Immature natural killer cell (primary cell): ENCODE data around the gene STX12. TPM values are rescaled to one million over a fixed set of nuclear protein-coding genes. Genes with fewer than 3 reads are reported as not detected.
A peak's percentile ranks its signal among the peaks of the same experiment; 100 is the strongest.
"Not testable (repeated sequence)": the region's sequence is repeated elsewhere in the genome, so short reads cannot be mapped to it uniquely, and the experiment has no call there.

ENCODE experiments used
- DNase-seq, 3 donors: peaks; one replicate each; pipeline ENCODE4 v3.0.0; 2022; ENCODE audit warnings: mixed read lengths in 1 of 3
- H3K27ac Mint-ChIP-seq, 6 donors: one replicate each; pipeline ENCODE4 v1.8.0; 2020; ENCODE audit warnings: mixed read lengths in 6 of 6, mild to moderate bottlenecking in 5 of 6, inconsistent platforms in 4 of 6, moderate library complexity in 3 of 6
- H3K27me3 Mint-ChIP-seq, 3 donors: one replicate each; pipeline ENCODE4 v1.8.0; 2020 to 2021; ENCODE audit warnings: low read depth in 3 of 3, mild to moderate bottlenecking in 3 of 3, mixed read lengths in 3 of 3, moderate library complexity in 3 of 3, inconsistent platforms in 1 of 3
- H3K36me3 Mint-ChIP-seq, 3 donors: one replicate each; pipeline ENCODE4 v1.8.0; 2020; ENCODE audit warnings: mixed read lengths in 3 of 3, inconsistent platforms in 2 of 3, mild to moderate bottlenecking in 2 of 3
- H3K4me1 Mint-ChIP-seq, 2 donors: one replicate each; pipeline ENCODE4 v1.8.0; 2020; ENCODE audit warnings: inconsistent platforms in 2 of 2, mild to moderate bottlenecking in 2 of 2, mixed read lengths in 2 of 2, moderate library complexity in 1 of 2
- H3K4me3 Mint-ChIP-seq, 5 donors: one replicate each; pipeline ENCODE4 v1.8.0; 2020; ENCODE audit warnings: mild to moderate bottlenecking in 5 of 5, mixed read lengths in 5 of 5, inconsistent platforms in 3 of 5, moderate library complexity in 3 of 5
- H3K9me3 Mint-ChIP-seq, 6 donors: one replicate each; pipeline ENCODE4 v1.8.0; 2020; ENCODE audit warnings: mild to moderate bottlenecking in 6 of 6, mixed read lengths in 6 of 6, inconsistent platforms in 4 of 6, moderate library complexity in 3 of 6
- polyA plus RNA-seq, 3 donors: library from polyadenylated mRNA; unstranded; fragments of 300-500 nt; fragmentation: Illumina TruSeq; gene quantifications; one replicate each; pipeline ENCODE4 v1.2.3, GENCODE V29; 2021

STX12 gene
- polyA plus RNA-seq, 3 donors from 2014 or later, result 7.9 to 12.9 (median 12.4) TPM

DNA sequence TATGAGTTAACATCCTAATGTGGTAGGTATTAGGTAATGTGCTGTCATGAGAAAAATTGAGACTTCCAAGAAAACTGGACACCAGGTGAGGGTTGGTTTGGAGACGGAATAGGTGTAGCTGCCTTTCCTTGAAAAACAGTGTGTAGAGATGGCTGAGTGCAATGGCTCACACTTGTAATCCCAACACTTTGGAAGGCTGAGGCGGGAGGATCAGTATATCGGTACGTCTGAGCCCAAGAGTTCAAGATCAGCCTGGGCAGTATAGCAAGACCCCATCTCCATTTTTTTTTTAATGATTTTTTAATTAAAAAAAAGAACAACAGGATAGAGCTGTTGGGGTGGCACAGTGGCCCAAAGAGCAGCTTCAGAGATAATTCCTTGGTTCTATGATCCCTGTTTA is 50.8 kb downstream of the STX12 start:
- Mint-ChIP-seq H3K4me3 (no peak overlapping the region), H3K36me3 (peaks cover 6 to 26% (median 11%) of the 10 kb centered on the region in 3 donors), H3K27me3 (no peaks in the 10 kb centered on the region), H3K4me1 (no peaks in the 10 kb centered on the region), H3K27ac (peak overlapping the region in 1 of 6 donors; percentile 17), H3K9me3 (no peaks in the 10 kb centered on the region)
- DNase-seq, result no peak

DNA sequence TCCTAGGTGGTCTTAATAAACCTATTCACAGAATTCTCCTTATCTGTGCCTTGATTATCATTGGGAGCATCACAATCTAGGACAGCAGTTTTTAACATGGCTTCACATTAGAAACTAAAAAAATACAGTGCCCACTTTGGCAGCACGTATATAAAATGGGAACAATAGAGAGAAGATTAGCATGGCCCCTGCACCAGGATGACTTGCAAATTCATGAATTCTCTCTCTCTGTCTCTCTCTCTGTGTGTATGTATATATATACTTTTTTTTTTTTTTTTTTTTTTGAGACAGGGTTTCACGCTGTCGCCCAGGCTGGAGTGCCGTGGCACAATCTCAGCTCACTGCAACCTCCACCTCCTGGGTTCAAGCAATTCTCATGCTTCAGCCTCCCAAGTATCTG is 51.4 kb downstream of the STX12 start:
- H3K36me3 Mint-ChIP-seq, result peaks cover 3 to 23% (median 8%) of the 10 kb centered on the region in 3 donors
- H3K27me3 Mint-ChIP-seq, result no peaks in the 10 kb centered on the region
- H3K4me3 Mint-ChIP-seq, result no peak overlapping the region
- H3K9me3 Mint-ChIP-seq, result no peaks in the 10 kb centered on the region
- no peak for DNase-seq
- no peaks in the 10 kb centered on the region for H3K4me1 Mint-ChIP-seq
- no peak overlapping the region for H3K27ac Mint-ChIP-seq

GRCh38 chr1:27829339-27829960 is 56.4 kb downstream of the STX12 start:
- H3K27me3 Mint-ChIP-seq, DNase-seq, H3K9me3 Mint-ChIP-seq, H3K36me3 Mint-ChIP-seq: not testable (repeated sequence)
- Mint-ChIP-seq H3K4me1 (peaks cover 23 to 25% of the 10 kb centered on the region in 2 donors), H3K4me3 (peak overlapping the region; percentile 62 to 94 (median 92)), H3K27ac (peak overlapping the region in 4 of 6 donors; percentile 39 to 91 (median 90))

- H3K36me3 Mint-ChIP-seq, result no peaks in the 10 kb centered on the region
- DNase-seq, result peak; percentile 81 to 83 (median 83)
- H3K4me3 Mint-ChIP-seq, result peak within 1 kb of the TSS; percentile 90 to 94 (median 92)
- peaks cover 0 to 3% (median 0%) of the 10 kb centered on the region in 3 donors for H3K27me3 Mint-ChIP-seq
- H3K4me1 Mint-ChIP-seq, result peaks cover 26 to 36% of the 10 kb centered on the region in 2 donors
- peak within 1 kb of the TSS; percentile 88 to 95 (median 90) for H3K27ac Mint-ChIP-seq
- H3K9me3 Mint-ChIP-seq, result no peaks in the 10 kb centered on the region
Observed at GRCh38 chr1:27830621-27831440, 57.8 kb downstream of the STX12 start, which contains the start of gene PPP1R8. Gene PPP1R8 (plus strand): TSS chr1:27830782. CDS start chr1:27830836, 54 bp downstream.

DNA sequence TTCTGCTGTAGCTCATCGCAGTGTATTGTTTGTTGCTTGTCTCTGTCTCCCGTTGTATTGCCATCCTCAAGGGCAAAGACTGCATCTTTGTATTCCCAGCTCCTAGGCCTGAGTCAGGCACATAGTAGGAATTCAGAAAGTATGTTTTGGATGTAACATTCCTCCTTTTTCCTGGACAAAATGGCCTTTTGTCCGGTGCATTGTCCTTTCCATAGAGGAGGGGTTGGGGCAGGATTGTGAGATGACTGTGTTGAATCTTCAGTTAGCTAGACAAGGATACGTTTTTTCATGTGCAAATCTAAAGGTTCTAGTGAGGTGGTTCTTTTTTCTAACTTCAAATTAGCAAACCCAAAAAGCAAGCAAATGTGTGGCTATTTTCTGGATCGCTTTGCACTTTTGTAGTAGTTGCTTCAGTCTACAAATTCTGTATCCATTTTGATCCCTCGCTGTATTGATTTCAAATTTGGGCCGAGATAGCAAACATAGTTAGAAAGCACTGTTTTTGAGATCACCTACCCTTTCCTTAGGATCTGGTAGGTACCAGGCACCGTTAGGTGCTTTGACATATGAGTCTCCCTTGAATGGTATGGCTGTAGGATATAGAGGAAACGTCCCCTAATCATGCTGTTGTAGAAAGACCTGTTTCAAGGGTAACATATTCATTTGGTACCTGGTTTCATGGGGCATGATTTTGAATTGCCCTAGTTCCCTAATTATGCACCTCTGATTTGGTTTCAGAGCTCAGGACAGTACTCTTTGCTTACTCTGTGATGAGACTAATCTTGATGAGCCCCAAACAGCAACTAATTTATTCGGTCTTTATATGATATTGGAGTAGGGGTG is 58.8 kb downstream of the STX12 start:
- H3K9me3 Mint-ChIP-seq, result no peaks in the 10 kb centered on the region
- H3K36me3 Mint-ChIP-seq, result no peaks in the 10 kb centered on the region
- peak overlapping the region; percentile 90 to 94 (median 92) for H3K4me3 Mint-ChIP-seq
- H3K4me1 Mint-ChIP-seq, result peaks cover 28 to 40% of the 10 kb centered on the region in 2 donors
- peaks cover 0 to 3% (median 0%) of the 10 kb centered on the region in 3 donors for H3K27me3 Mint-ChIP-seq
- DNase-seq, result no peak
- H3K27ac Mint-ChIP-seq, result peak overlapping the region; percentile 88 to 95 (median 90)

- DNase-seq, result no peak
- Mint-ChIP-seq H3K27ac (peak overlapping the region in 1 of 6 donors; percentile 88), H3K9me3 (no peaks in the 10 kb centered on the region), H3K4me3 (peak overlapping the region in 4 of 5 donors; percentile 12 to 94 (median 56)), H3K27me3 (peaks cover 0 to 5% (median 0%) of the 10 kb centered on the region in 3 donors), H3K4me1 (peaks cover 28 to 40% of the 10 kb centered on the region in 2 donors), H3K36me3 (no peaks in the 10 kb centered on the region)
Observed at GRCh38 chr1:27832762-27833161, 59.7 kb downstream of the STX12 start.

DNA sequence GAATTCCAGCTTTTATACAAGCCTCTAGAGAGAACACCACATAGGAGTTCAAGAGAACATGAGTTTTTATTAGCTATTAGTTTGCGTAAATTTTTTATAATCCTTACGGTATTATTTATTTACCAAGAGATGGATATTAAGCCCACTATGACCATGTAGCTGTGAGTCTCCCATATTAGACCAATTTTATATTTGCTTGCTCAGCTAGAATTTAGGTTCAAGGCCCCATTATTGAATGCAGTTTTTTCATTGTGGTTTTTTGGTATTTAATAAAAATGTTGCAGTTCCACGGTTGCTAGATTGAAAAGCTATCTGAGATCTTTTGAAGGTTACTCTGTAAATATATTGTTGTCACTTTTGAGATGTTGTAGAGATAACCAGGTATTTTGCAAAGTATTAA is 60.5 kb downstream of the STX12 start:
- Mint-ChIP-seq H3K9me3 (no peaks in the 10 kb centered on the region), H3K27me3 (peaks cover 0 to 5% (median 0%) of the 10 kb centered on the region in 3 donors), H3K4me3 (no peak overlapping the region), H3K36me3 (no peaks in the 10 kb centered on the region), H3K27ac (peak overlapping the region in 1 of 6 donors; percentile 36), H3K4me1 (peaks cover 28 to 40% of the 10 kb centered on the region in 2 donors)
- DNase-seq, result no peak

GRCh38 chr1:27835046-27835445 is 62.0 kb downstream of the STX12 start:
- H3K9me3 Mint-ChIP-seq, result no peaks in the 10 kb centered on the region

GRCh38 chr1:27835501-27835900 is 62.5 kb downstream of the STX12 start:
- Mint-ChIP-seq H3K4me1 (peaks cover 23 to 37% of the 10 kb centered on the region in 2 donors), H3K27me3 (peaks cover 0 to 2% (median 0%) of the 10 kb centered on the region in 3 donors), H3K4me3 (no peak overlapping the region), H3K9me3 (no peaks in the 10 kb centered on the region), H3K36me3 (peaks cover 0 to 9% (median 0%) of the 10 kb centered on the region in 3 donors), H3K27ac (no peak overlapping the region)
- no peak for DNase-seq

More at GRCh38 chr1:27835046-27835445, 62.0 kb downstream of the STX12 start:
- H3K4me1 Mint-ChIP-seq, result peaks cover 25 to 40% of the 10 kb centered on the region in 2 donors
- peaks cover 0 to 5% (median 0%) of the 10 kb centered on the region in 3 donors for H3K36me3 Mint-ChIP-seq
- H3K27me3 Mint-ChIP-seq, result peaks cover 0 to 5% (median 0%) of the 10 kb centered on the region in 3 donors
- H3K27ac Mint-ChIP-seq, result no peak overlapping the region
- H3K4me3 Mint-ChIP-seq, result no peak overlapping the region
- DNase-seq, result no peak

DNA sequence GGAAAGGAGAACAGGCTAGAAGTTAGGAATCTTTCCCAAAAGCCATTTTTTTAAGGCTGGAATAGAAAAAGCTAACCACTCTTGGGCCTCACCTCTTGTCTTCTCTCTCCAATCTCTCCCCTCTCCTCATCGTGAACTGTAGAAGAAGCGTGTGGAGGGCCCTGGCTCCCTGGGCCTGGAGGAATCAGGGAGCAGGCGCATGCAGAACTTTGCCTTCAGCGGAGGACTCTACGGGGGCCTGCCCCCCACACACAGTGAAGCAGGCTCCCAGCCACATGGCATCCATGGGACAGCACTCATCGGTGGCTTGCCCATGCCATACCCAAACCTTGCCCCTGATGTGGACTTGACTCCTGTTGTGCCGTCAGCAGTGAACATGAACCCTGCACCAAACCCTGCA is 76.9 kb downstream of the STX12 start:
- H3K4me3 Mint-ChIP-seq, result no peak overlapping the region
- no peak overlapping the region for H3K27ac Mint-ChIP-seq
- peaks cover 19 to 42% (median 25%) of the 10 kb centered on the region in 3 donors for H3K36me3 Mint-ChIP-seq
- no peak for DNase-seq
- H3K4me1 Mint-ChIP-seq, result no peaks in the 10 kb centered on the region
- no peaks in the 10 kb centered on the region for H3K9me3 Mint-ChIP-seq
- H3K27me3 Mint-ChIP-seq, result no peaks in the 10 kb centered on the region

DNA sequence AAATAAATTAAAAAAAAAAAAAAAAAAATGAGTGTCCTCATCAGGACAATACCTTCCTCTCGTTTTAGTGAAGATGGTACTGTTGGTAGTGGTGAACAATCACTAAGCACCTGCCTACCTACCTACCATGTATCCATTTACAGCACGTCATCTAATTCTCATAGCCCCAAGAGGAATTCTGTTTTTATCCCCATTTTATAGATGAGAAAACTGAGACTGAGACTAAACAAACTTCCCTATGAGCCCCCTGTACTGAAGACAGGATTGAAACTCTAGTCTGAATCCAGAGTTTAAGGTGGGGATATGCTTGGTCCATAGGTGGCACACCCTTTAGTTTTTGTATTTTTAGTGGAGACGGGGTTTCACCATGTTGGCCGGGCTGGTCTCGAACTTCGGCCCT is 82.1 kb downstream of the STX12 start:
- Mint-ChIP-seq H3K9me3 (no peaks in the 10 kb centered on the region), H3K4me1 (peaks cover 4 to 7% of the 10 kb centered on the region in 2 donors), H3K4me3 (no peak overlapping the region), H3K27ac (no peak overlapping the region), H3K27me3 (peaks cover 0 to 6% (median 0%) of the 10 kb centered on the region in 3 donors), H3K36me3 (peaks cover 13 to 16% (median 13%) of the 10 kb centered on the region in 3 donors)
- DNase-seq, result no peak

GRCh38 chr1:27856561-27857343 is 83.7 kb downstream of the STX12 start:
- peaks cover 4 to 7% of the 10 kb centered on the region in 2 donors for H3K4me1 Mint-ChIP-seq

DNA sequence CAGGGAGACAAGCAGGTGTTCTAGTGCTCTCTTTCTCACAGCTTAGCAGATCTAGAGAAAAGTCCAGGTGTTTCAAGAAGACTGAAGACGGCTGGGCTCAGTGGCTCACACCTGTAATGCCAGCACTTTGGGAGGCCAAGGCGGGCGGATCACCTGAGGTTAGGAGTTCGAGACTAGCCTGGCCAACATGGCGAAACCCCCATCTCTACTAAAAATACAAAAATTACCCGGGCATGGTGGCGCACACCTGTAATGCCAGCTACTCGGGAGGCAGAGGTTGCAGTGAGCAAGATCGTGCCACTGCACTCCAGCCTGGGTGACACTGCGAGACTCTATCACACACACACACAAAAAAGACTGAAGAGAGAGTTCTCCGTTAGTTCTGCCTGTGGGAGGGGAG is 84.5 kb downstream of the STX12 start:
- H3K4me1 Mint-ChIP-seq, H3K27me3 Mint-ChIP-seq, H3K4me3 Mint-ChIP-seq, DNase-seq, H3K9me3 Mint-ChIP-seq, H3K36me3 Mint-ChIP-seq, H3K27ac Mint-ChIP-seq: not testable (repeated sequence)

More at GRCh38 chr1:27856561-27857343, 83.7 kb downstream of the STX12 start:
- H3K9me3 Mint-ChIP-seq, result no peaks in the 10 kb centered on the region
- peaks cover 0 to under 1% (median 0%) of the 10 kb centered on the region in 3 donors for H3K36me3 Mint-ChIP-seq
- DNase-seq, result no peak
- H3K27ac Mint-ChIP-seq, result peak overlapping the region in 1 of 6 donors; percentile 40
- no peak overlapping the region for H3K4me3 Mint-ChIP-seq
- H3K27me3 Mint-ChIP-seq, result peaks cover 2 to 6% (median 3%) of the 10 kb centered on the region in 3 donors
